Astrocyte (in vitro differentiated cells and primary cell): ENCODE results near the gene RETREG3. TPM values are rescaled to one million over a fixed set of nuclear protein-coding genes. Genes with fewer than 3 reads are reported as not detected.

Experiments
- DNase-seq: peaks from one replicate; pipeline ENCODE4 v3.0.0-alpha.2; 2010; ENCODE audit warnings: low read depth
- FAIRE-seq: peaks from 2 replicates; lab custom pipeline; 2011; peaks lifted over from hg19 to GRCh38; lab: Jason Lieb, UNC
- H2AFZ ChIP-seq: 2 replicates; pipeline ENCODE4 v1.6.0; 2012; ENCODE audit warnings: low read depth, low read length, inconsistent platforms
- H3K27ac ChIP-seq: 2 replicates; pipeline ENCODE4 v1.5.1; 2011; ENCODE audit warnings: low read depth, low read length, inconsistent platforms
- H3K27me3 ChIP-seq: 2 replicates; pipeline ENCODE4 v1.6.0; 2011; ENCODE audit warnings: low read length, inconsistent platforms; ENCODE audit not compliant: insufficient read depth
- H3K36me3 ChIP-seq: 2 replicates; pipeline ENCODE4 v1.5.1; 2011; ENCODE audit warnings: low read length, inconsistent platforms; ENCODE audit not compliant: insufficient read depth
- H3K4me1 ChIP-seq: 2 replicates; pipeline ENCODE4 v1.5.1; 2011; ENCODE audit warnings: low read length, inconsistent platforms; ENCODE audit not compliant: insufficient read depth
- H3K4me2 ChIP-seq: 2 replicates; pipeline ENCODE4 v1.6.0; 2012; ENCODE audit warnings: low read length, inconsistent platforms
- H3K4me3 ChIP-seq: 2 replicates; pipeline ENCODE4 v1.5.1; 2011; ENCODE audit warnings: low read depth, mild to moderate bottlenecking, low read length, inconsistent platforms; ENCODE audit not compliant: insufficient read depth
- H3K79me2 ChIP-seq: 2 replicates; pipeline ENCODE4 v1.6.0; 2012; ENCODE audit warnings: mild to moderate bottlenecking, low read length, inconsistent platforms; ENCODE audit not compliant: insufficient read depth
- H3K9ac ChIP-seq: 2 replicates; pipeline ENCODE4 v1.6.0; 2012; ENCODE audit warnings: mild to moderate bottlenecking, low read length, inconsistent platforms
- H3K9me3 ChIP-seq: 2 replicates; pipeline ENCODE4 v1.5.1; 2012; ENCODE audit warnings: low read depth, mild to moderate bottlenecking, low read length, inconsistent platforms; ENCODE audit not compliant: insufficient read depth
- H4K20me1 ChIP-seq: 2 replicates; pipeline ENCODE4 v1.6.0; 2012; ENCODE audit warnings: low read length, inconsistent platforms; ENCODE audit not compliant: insufficient read depth
- H3K27ac Mint-ChIP-seq: one replicate; pipeline ENCODE4 v1.8.0; 2021; ENCODE audit warnings: mild to moderate bottlenecking, mixed read lengths; ENCODE audit not compliant: unreplicated experiment
- H3K27me3 Mint-ChIP-seq: one replicate; pipeline ENCODE4 v1.8.0; 2021; ENCODE audit warnings: low read depth, mixed read lengths; ENCODE audit not compliant: unreplicated experiment
- H3K36me3 Mint-ChIP-seq: one replicate; pipeline ENCODE4 v1.8.0; 2021; ENCODE audit warnings: low read depth, mixed read lengths; ENCODE audit not compliant: unreplicated experiment
- H3K4me1 Mint-ChIP-seq: one replicate; pipeline ENCODE4 v1.8.0; 2021; ENCODE audit warnings: low read depth, mixed read lengths; ENCODE audit not compliant: unreplicated experiment
- H3K4me3 Mint-ChIP-seq: one replicate; pipeline ENCODE4 v1.8.0; 2021; ENCODE audit warnings: mild to moderate bottlenecking, moderate library complexity, mixed read lengths; ENCODE audit not compliant: unreplicated experiment
- H3K9me3 Mint-ChIP-seq: one replicate; pipeline ENCODE4 v1.8.0; 2021; ENCODE audit warnings: mild to moderate bottlenecking, mixed read lengths; ENCODE audit not compliant: unreplicated experiment
- CTCF ChIP-seq: IDR thresholded peaks from 2 replicates; pipeline ENCODE4 v1.5.1; 2011; ENCODE audit warnings: low read depth, mild to moderate bottlenecking, inconsistent platforms, low read length, moderate library complexity; ENCODE audit not compliant: insufficient read depth
- EZH2 ChIP-seq: IDR thresholded peaks from 2 replicates; pipeline ENCODE4 v1.6.1; 2012; ENCODE audit warnings: mild to moderate bottlenecking, low read length, inconsistent platforms; ENCODE audit not compliant: insufficient read depth
- total RNA-seq: library from RNA; stranded (reverse); gene quantifications from 2 replicates; pipeline ENCODE4 v1.2.1, GENCODE V29; 2021

Gene RETREG3
- total RNA-seq, 1 donor from 2014 or later, result 54.3 TPM

- Mint-ChIP-seq H3K9me3 (no peaks in the 10 kb centered on the region), H3K36me3 (peaks cover 3% of the 10 kb centered on the region), H3K27me3 (no peaks in the 10 kb centered on the region), H3K4me3 (peak overlapping the region; percentile 92), H3K27ac (peak overlapping the region; percentile 94), H3K4me1 (peaks cover 19% of the 10 kb centered on the region)
- H3K36me3 ChIP-seq, result peaks cover 13% of the 10 kb centered on the region
- H3K4me3 ChIP-seq, result peak overlapping the region; percentile 86
- no peaks in the 10 kb centered on the region for H3K9me3 ChIP-seq
- peaks cover 22% of the 10 kb centered on the region for H3K4me1 ChIP-seq
- peak overlapping the region; percentile 83 for H3K27ac ChIP-seq
- peaks cover 41% of the 10 kb centered on the region for H3K79me2 ChIP-seq
- peak overlapping the region; percentile 78 for H2AFZ ChIP-seq
- DNase-seq (no peak), FAIRE-seq (no peak)
- no peaks in the 10 kb centered on the region for H3K27me3 ChIP-seq
- H3K9ac ChIP-seq, result peak overlapping the region; percentile 96
- H3K4me2 ChIP-seq, result peak overlapping the region; percentile 95
- no peak for TF ChIP-seq CTCF
- TF ChIP-seq EZH2, result no peak
- H4K20me1 ChIP-seq, result no peaks in the 10 kb centered on the region
Observed at GRCh38 chr17:42562388-42563142, 46.6 kb downstream of the RETREG3 start.

GRCh38 chr17:42561897-42562387 lies 47.2 kb downstream of the RETREG3 start, which contains the start of gene COASY:
Gene COASY (plus strand): TSS chr17:42562148. CDS start chr17:42562623, 475 bp downstream.
- FAIRE-seq, result no peak
- peak within 1 kb of the TSS; percentile 78 for H2AFZ ChIP-seq

More at GRCh38 chr17:42561897-42562387, 47.2 kb downstream of the RETREG3 start, which contains the start of gene COASY:
- Histone ChIP-seq H3K27me3 (no peaks in the 10 kb centered on the region), H3K4me2 (peak within 1 kb of the TSS; percentile 95), H3K9ac (peak within 1 kb of the TSS; percentile 96), H3K36me3 (peaks cover 13% of the 10 kb centered on the region), H3K27ac (peak within 1 kb of the TSS; percentile 83), H3K4me1 (peaks cover 20% of the 10 kb centered on the region), H4K20me1 (no peaks in the 10 kb centered on the region), H3K9me3 (no peaks in the 10 kb centered on the region), H3K4me3 (peak within 1 kb of the TSS; percentile 86), H3K79me2 (peaks cover 35% of the 10 kb centered on the region)
- H3K36me3 Mint-ChIP-seq, result peaks cover 3% of the 10 kb centered on the region
- H3K9me3 Mint-ChIP-seq, result no peaks in the 10 kb centered on the region
- H3K4me3 Mint-ChIP-seq, result peak within 1 kb of the TSS; percentile 92
- peak within 1 kb of the TSS; percentile 94 for H3K27ac Mint-ChIP-seq
- H3K27me3 Mint-ChIP-seq, result no peaks in the 10 kb centered on the region
- H3K4me1 Mint-ChIP-seq, result peaks cover 20% of the 10 kb centered on the region
- DNase-seq, result peak; percentile 93
- no peak for TF ChIP-seq EZH2
- no peak for TF ChIP-seq CTCF
